ENCODE data around the gene TSACC.
"Not testable (repeated sequence)": the region's sequence is repeated elsewhere in the genome, so short reads cannot be mapped to it uniquely, and the experiment has no call there.

TSACC gene

DNA sequence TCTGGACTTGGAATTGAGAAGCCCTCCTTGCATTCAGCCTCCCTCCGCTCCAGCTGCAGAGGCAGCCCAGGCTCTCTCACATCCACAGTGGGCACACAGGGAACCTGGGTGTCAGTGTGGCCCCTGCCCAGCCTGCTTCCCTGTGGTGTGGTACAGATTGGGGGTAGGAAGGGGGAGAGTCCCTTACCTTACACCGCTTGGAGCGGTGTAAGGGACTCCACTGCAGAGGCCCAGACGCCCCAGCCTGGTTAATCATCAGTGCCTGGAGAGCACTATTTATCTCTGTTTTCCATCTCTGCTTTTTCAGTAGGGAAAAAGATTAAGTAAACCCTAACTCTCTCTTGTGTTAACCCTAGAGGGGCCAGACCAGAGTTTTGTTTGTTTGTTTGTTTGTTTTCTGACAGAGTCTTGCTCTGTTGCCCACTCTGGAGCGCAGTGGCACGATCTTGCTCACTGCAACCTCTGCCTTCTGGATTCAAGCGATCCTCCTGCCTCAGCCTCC, 29.9 kb downstream of the TSACC start:
- TF ChIP-seq, protein P1, sequence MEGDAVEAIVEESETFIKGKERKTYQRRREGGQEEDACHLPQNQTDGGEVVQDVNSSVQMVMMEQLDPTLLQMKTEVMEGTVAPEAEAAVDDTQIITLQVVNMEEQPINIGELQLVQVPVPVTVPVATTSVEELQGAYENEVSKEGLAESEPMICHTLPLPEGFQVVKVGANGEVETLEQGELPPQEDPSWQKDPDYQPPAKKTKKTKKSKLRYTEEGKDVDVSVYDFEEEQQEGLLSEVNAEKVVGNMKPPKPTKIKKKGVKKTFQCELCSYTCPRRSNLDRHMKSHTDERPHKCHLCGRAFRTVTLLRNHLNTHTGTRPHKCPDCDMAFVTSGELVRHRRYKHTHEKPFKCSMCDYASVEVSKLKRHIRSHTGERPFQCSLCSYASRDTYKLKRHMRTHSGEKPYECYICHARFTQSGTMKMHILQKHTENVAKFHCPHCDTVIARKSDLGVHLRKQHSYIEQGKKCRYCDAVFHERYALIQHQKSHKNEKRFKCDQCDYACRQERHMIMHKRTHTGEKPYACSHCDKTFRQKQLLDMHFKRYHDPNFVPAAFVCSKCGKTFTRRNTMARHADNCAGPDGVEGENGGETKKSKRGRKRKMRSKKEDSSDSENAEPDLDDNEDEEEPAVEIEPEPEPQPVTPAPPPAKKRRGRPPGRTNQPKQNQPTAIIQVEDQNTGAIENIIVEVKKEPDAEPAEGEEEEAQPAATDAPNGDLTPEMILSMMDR (IDR thresholded peaks at IDR 0.05; ENCODE audit: control insufficient read depth, extremely low read depth, insufficient read depth), result no peak
- no peak overlapping the region for H3K4me3 ChIP-seq (ENCODE audit: low read depth, low read length)
- no peak for DNase-seq (ENCODE audit: low read depth)

- TF ChIP-seq, protein P1 (IDR thresholded peaks at IDR 0.05; ENCODE audit: control insufficient read depth, extremely low read depth, insufficient read depth), result no peak
- peak; percentile 22 for DNase-seq (ENCODE audit: low read depth)
- H3K4me3 ChIP-seq (ENCODE audit: low read depth, low read length), result peak within 1 kb of the TSS; percentile 55
Measured at GRCh38 chr1:156368889-156369684, 30.8 kb downstream of the TSACC start, which contains the start of gene RHBG. Gene RHBG (plus strand): TSS chr1:156369211. CDS start chr1:156369250, 39 bp downstream.

GRCh38 chr1:156369685-156370286, 31.5 kb downstream of the TSACC start:
- DNase-seq (ENCODE audit: low read depth), result not testable (repeated sequence)
- peak overlapping the region; percentile 55 for H3K4me3 ChIP-seq (ENCODE audit: low read depth, low read length)

DNA sequence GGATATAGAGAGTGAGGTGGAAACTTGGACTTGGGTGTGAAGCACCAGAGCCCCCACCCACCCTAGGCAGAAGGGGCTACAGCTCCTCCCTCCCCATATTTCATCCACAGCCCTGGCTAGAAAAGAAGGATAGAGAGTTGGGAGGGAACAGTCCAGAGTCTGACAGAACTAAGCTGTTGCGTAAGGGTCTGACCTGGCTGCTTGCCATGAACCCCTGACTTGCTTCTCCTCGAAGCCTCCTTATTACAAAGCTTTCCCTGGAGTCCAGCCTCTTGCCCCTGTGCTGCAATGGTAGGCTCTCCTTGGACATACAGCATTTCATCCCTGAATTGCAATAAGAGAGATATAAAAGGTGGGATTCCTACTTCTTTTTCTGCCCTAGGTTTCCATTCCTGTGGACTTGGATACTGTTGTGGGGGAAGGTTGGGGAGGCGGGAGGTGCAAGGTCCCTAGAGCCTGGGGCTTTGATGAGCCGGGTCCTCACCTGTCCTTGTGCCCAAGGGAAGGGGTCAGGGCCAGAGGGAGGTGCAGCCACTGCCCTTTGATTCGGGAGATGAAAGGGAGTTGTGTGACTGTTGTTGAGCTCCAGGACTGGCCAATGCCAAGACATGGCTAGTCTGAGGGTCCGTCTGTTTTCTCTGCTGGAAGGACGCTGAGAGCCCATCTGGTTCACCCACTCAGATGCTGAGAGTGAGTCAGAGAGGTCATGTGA, 33.4 kb downstream of the TSACC start:
- H3K4me3 ChIP-seq (ENCODE audit: low read depth, low read length), result no peak overlapping the region
- TF ChIP-seq, protein P1 (IDR thresholded peaks at IDR 0.05; ENCODE audit: control insufficient read depth, extremely low read depth, insufficient read depth), result no peak
- DNase-seq (ENCODE audit: low read depth), result no peak

GRCh38 chr1:156372265-156372586, 33.9 kb downstream of the TSACC start:
- H3K4me3 ChIP-seq (ENCODE audit: low read depth, low read length), result no peak overlapping the region
- no peak for DNase-seq (ENCODE audit: low read depth)
- TF ChIP-seq, protein P1 (IDR thresholded peaks at IDR 0.05; ENCODE audit: control insufficient read depth, extremely low read depth, insufficient read depth), result no peak

- H3K4me3 ChIP-seq (ENCODE audit: low read depth, low read length), result no peak overlapping the region
- TF ChIP-seq, protein P1 (IDR thresholded peaks at IDR 0.05; ENCODE audit: control insufficient read depth, extremely low read depth, insufficient read depth), result no peak
- no peak for DNase-seq (ENCODE audit: low read depth)
Measured at GRCh38 chr1:156372876-156373275, 34.5 kb downstream of the TSACC start.

DNA sequence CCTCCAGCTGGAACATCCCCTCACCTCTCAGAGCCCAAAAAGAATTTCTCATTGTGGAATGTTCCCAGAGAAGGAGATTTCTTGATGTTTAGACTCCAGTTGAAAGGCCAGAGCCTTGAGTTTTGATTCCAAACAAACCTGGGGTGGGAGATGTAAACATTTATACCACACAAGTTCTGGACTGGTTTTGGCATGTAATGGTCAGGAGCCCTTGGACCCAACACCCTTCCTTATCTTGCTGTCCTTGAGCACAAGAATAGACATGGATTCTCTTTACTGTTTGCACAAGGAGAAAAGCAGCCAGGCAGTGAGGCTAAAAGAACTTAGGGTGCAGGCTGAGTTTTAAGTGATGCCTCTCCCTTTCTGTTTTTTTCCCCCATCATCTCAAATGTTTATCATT, 35.2 kb downstream of the TSACC start:
- DNase-seq (ENCODE audit: low read depth), result no peak
- TF ChIP-seq, protein P1 (IDR thresholded peaks at IDR 0.05; ENCODE audit: control insufficient read depth, extremely low read depth, insufficient read depth), result no peak
- no peak overlapping the region for H3K4me3 ChIP-seq (ENCODE audit: low read depth, low read length)
